Immature natural killer cell (primary cell): Measurements from ENCODE around the gene FBXO47. TPM values are rescaled to one million over a fixed set of nuclear protein-coding genes. Genes with fewer than 3 reads are reported as not detected.
A peak's percentile ranks its signal among the peaks of the same experiment; 100 is the strongest.
"Not testable (repeated sequence)": the region's sequence is repeated elsewhere in the genome, so short reads cannot be mapped to it uniquely, and the experiment has no call there.

Experiments used
- DNase-seq, 3 donors: peaks; one replicate each; pipeline ENCODE4 v3.0.0; 2022; ENCODE audit warnings: mixed read lengths in 1 of 3
- H3K27ac Mint-ChIP-seq, 6 donors: one replicate each; pipeline ENCODE4 v1.8.0; 2020; ENCODE audit warnings: mixed read lengths in 6 of 6, mild to moderate bottlenecking in 5 of 6, inconsistent platforms in 4 of 6, moderate library complexity in 3 of 6
- H3K27me3 Mint-ChIP-seq, 3 donors: one replicate each; pipeline ENCODE4 v1.8.0; 2020 to 2021; ENCODE audit warnings: low read depth in 3 of 3, mild to moderate bottlenecking in 3 of 3, mixed read lengths in 3 of 3, moderate library complexity in 3 of 3, inconsistent platforms in 1 of 3
- H3K36me3 Mint-ChIP-seq, 3 donors: one replicate each; pipeline ENCODE4 v1.8.0; 2020; ENCODE audit warnings: mixed read lengths in 3 of 3, inconsistent platforms in 2 of 3, mild to moderate bottlenecking in 2 of 3
- H3K4me1 Mint-ChIP-seq, 2 donors: one replicate each; pipeline ENCODE4 v1.8.0; 2020; ENCODE audit warnings: inconsistent platforms in 2 of 2, mild to moderate bottlenecking in 2 of 2, mixed read lengths in 2 of 2, moderate library complexity in 1 of 2
- H3K4me3 Mint-ChIP-seq, 5 donors: one replicate each; pipeline ENCODE4 v1.8.0; 2020; ENCODE audit warnings: mild to moderate bottlenecking in 5 of 5, mixed read lengths in 5 of 5, inconsistent platforms in 3 of 5, moderate library complexity in 3 of 5
- H3K9me3 Mint-ChIP-seq, 6 donors: one replicate each; pipeline ENCODE4 v1.8.0; 2020; ENCODE audit warnings: mild to moderate bottlenecking in 6 of 6, mixed read lengths in 6 of 6, inconsistent platforms in 4 of 6, moderate library complexity in 3 of 6
- polyA plus RNA-seq, 3 donors: library from polyadenylated mRNA; unstranded; fragments of 300-500 nt; fragmentation: Illumina TruSeq; gene quantifications; one replicate each; pipeline ENCODE4 v1.2.3, GENCODE V29; 2021

The FBXO47 gene
- polyA plus RNA-seq, 3 donors from 2014 or later: not detected

DNA sequence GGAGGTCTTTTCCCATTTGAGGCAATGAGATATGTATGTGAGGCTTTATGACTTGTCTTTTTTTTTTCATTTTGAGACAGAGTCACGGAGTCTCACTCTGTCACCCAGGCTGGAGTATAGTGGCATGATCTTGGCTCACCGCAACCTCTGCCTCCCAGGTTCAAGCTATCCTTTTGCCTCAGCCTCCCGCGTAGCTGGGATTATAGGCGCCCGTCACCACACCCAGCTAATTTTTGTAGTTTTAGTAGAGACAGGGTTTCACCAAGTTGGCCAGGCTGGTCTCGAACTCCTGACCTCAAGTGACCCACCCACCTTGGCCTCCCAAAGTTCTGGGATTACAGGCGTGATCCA, 55.5 kb downstream of the FBXO47 start:
- peak overlapping the region; percentile 85 to 91 (median 86) for H3K27ac Mint-ChIP-seq
- not testable (repeated sequence) for H3K27me3 Mint-ChIP-seq, H3K9me3 Mint-ChIP-seq, DNase-seq
- peak overlapping the region in 1 of 5 donors; percentile 0 for H3K4me3 Mint-ChIP-seq
- peaks cover 4 to 22% (median 14%) of the 10 kb centered on the region in 3 donors for H3K36me3 Mint-ChIP-seq
- peaks cover 86 to 87% of the 10 kb centered on the region in 2 donors for H3K4me1 Mint-ChIP-seq

DNA sequence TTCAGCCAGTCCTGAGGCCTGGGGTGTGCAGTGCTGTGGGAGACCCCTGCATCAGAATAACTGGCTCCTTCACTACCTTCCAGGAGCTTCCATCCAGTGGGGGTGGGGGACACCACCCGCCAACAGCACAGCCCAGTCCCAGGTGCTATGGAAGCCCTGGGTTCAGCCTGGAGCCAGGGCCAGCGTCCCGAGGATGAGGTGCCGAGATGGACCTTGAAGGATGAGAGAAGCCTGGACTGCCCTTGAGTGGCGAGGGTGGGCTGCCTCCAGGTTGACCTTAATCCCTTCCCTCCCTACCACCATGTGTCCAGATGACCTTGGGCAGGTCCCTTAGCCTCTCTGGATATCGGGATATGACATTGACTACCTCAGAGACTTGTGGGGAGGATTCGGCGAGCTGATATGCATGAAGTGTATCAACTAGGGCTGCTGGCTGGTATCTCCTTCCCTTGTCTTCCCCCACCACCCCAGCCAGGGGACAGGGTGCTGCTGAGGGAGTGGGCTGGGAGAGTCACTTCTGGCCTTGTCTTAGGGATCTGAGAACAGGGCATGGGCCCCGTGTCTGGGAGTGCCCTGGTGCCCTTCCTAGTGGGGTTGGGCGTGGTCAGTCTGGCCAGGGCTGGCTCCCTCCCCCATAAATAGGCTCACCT, 56.0 kb downstream of the FBXO47 start:
- no peak for DNase-seq
- Mint-ChIP-seq H3K36me3 (peaks cover 4 to 21% (median 14%) of the 10 kb centered on the region in 3 donors), H3K27ac (peak overlapping the region; percentile 45 to 91 (median 85)), H3K4me3 (no peak overlapping the region), H3K27me3 (peaks cover 0 to 6% (median 5%) of the 10 kb centered on the region in 3 donors), H3K4me1 (peaks cover 87 to 90% of the 10 kb centered on the region in 2 donors), H3K9me3 (no peaks in the 10 kb centered on the region)

DNA sequence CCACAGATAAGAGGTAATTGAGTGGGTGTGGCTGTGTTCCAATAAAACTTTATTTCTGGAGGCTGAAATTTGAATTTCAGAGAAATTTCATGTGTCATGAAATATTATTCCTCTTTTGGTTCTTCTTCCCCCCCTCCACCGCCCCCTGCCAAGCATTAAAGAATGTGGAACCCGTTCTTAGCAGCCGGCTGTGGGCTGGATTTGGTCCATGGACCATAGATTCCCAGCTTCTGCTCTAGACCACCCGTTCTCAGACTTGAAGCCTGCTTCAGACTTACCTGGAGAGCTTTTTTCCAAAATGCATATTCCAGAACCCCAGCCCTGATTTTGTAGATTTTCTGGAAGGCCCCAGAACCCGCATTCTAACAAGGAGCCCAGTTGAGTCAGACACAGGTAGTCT, 56.9 kb downstream of the FBXO47 start:
- DNase-seq: no peak
- peak overlapping the region; percentile 49 to 89 (median 78) for H3K27ac Mint-ChIP-seq

DNA sequence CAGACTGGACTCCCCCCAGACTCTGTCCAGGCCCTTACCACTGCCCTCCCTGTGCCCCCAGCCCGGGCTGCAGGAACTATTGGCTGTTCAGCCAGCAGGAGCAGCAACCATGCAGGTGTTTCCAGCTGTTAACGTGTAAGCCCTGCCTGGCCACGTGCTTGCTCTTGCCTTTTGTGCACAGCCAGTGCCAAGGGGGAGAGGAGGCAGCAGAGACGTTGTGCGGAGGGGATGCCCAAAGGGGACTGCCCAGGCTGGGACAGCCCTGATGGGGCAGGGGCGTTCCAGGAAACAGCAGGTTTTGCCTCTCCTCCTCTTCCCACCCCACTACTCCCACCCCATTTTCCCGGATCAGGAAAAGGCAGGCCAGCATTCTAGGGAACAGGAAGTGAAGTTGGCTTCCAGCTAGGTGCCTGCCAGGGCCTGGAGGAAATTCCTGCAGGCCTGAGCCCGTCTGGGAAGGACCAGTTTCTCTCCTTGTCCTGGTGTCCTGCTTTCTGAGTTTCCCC, 58.5 kb downstream of the FBXO47 start:
- peaks cover 82 to 92% of the 10 kb centered on the region in 2 donors for H3K4me1 Mint-ChIP-seq
- peaks cover 0 to 6% (median 3%) of the 10 kb centered on the region in 3 donors for H3K27me3 Mint-ChIP-seq
- peak overlapping the region; percentile 66 to 79 (median 72) for H3K27ac Mint-ChIP-seq
- peaks cover 0 to 11% (median 9%) of the 10 kb centered on the region in 3 donors for H3K36me3 Mint-ChIP-seq
- H3K4me3 Mint-ChIP-seq: peak overlapping the region in 1 of 5 donors; percentile 10
- no peaks in the 10 kb centered on the region for H3K9me3 Mint-ChIP-seq
- no peak for DNase-seq

More for the DNA sequence above, 56.9 kb downstream of the FBXO47 start:
- H3K4me3 Mint-ChIP-seq: peak overlapping the region in 1 of 5 donors; percentile 39
- peaks cover 0 to 13% (median 13%) of the 10 kb centered on the region in 3 donors for H3K36me3 Mint-ChIP-seq
- peaks cover 86 to 90% of the 10 kb centered on the region in 2 donors for H3K4me1 Mint-ChIP-seq
- no peaks in the 10 kb centered on the region for H3K9me3 Mint-ChIP-seq
- peaks cover 0 to 6% (median 6%) of the 10 kb centered on the region in 3 donors for H3K27me3 Mint-ChIP-seq

DNA sequence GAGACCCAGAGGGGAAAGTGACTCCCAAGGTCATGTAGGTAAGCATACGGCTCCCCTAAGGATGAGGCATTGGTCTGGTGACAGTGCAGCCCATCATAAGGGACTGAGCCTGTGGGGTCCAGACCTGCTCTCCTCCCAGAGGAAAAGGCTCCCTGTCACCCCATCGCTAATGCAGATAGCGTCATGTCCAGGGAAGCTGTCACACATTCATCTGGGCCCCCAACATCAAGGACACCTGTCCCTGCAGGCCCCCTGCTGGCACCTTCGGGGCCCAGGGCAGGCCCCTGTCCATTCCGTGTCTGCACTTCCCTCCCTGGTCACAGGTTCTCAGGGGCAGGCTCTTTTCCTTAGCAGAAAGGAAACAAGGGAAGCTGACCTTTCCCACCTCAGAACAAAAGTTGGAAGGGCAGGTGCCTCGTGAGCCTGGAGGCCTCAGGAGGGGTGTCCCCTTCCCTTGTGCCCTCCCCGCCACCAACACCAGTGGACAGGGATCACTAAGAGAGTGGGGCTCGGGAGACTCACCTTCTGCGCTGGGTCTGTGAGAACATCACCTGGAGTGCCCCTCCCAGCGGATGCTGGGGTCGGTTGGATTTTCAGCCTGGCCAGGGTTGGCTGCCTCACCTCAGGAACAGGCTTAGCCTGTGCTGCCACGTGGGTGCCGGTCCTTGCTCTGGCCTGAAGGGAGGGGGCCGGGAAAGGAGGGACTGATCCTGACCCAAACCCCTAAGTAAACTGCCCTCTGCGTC, 59.1 kb downstream of the FBXO47 start:
- Mint-ChIP-seq H3K9me3 (no peaks in the 10 kb centered on the region), H3K27me3 (peaks cover 0 to 6% (median 3%) of the 10 kb centered on the region in 3 donors), H3K27ac (peak overlapping the region; percentile 79 to 91 (median 84)), H3K4me1 (peaks cover 82 to 92% of the 10 kb centered on the region in 2 donors), H3K36me3 (peaks cover 0 to 14% (median 9%) of the 10 kb centered on the region in 3 donors), H3K4me3 (no peak overlapping the region)
- no peak for DNase-seq

DNA sequence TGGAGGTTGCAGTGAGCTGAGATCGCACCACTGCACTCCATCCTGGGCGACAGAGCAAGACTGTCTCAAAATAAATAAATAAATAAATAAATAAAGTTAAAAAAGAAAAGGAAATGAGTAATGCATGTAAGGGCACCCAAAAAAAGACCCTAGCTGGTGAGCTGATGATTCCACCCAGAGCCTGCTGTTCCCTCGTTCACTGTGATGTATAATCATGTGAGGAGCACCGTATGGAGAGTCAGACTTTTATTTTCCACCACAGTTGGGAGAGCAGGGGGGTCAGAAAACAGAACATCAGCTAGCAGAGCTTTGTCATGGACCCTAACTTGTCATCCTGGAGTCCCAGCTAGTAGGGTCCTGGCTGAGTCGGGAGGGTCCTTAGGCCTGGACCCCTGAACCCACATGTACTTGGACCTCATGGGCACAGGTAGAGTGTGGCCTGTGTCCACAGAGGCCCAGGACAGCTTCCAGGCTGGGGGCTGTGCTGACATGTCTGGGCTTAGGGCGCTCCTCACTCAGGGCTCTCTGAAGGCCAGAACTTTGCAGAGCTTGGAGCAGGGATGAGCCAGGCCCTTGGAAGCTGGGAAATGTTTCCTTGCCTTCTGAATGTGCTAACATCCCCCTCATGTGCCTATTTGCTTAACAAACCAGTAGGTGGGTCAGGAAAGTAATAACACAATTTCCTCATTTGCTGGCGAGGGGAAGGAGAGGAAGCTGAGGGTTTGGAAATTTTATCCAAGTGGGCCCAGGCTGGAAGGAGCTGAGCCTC, 60.6 kb downstream of the FBXO47 start:
- no peak for DNase-seq
- Mint-ChIP-seq H3K9me3 (no peaks in the 10 kb centered on the region), H3K4me3 (peak overlapping the region in 1 of 5 donors; percentile 36), H3K27ac (peak overlapping the region; percentile 79 to 91 (median 84)), H3K4me1 (peaks cover 81 to 90% of the 10 kb centered on the region in 2 donors), H3K27me3 (peaks cover 0 to 6% (median 3%) of the 10 kb centered on the region in 3 donors), H3K36me3 (peaks cover 0 to 14% (median 9%) of the 10 kb centered on the region in 3 donors)

DNA sequence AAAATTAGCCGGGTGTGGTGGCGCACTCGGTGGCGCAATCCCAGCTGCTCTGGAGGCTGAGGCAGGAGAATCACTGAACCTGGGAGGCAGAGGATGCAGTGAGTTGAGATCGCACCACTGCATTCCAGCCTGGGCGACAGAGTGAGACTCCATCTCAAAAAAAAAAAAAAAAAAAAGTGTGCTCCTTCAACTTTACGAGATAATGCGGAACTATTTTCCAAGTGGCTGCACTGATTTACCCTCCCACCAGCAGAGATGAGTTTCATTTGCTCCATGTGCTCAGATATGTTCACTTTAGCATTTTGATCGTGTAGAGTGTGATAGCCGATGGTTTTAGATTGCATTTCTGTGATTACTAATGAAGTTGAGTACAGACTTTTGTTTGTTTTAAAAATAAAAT, 61.8 kb downstream of the FBXO47 start:
- Mint-ChIP-seq H3K4me1 (peaks cover 86 to 94% of the 10 kb centered on the region in 2 donors), H3K36me3 (peaks cover 0 to 14% (median 9%) of the 10 kb centered on the region in 3 donors), H3K4me3 (peak overlapping the region in 1 of 5 donors; percentile 10), H3K27me3 (peaks cover 8 to 10% (median 10%) of the 10 kb centered on the region in 3 donors), H3K9me3 (no peaks in the 10 kb centered on the region), H3K27ac (peak overlapping the region; percentile 77 to 99 (median 80))
- DNase-seq: no peak

DNA sequence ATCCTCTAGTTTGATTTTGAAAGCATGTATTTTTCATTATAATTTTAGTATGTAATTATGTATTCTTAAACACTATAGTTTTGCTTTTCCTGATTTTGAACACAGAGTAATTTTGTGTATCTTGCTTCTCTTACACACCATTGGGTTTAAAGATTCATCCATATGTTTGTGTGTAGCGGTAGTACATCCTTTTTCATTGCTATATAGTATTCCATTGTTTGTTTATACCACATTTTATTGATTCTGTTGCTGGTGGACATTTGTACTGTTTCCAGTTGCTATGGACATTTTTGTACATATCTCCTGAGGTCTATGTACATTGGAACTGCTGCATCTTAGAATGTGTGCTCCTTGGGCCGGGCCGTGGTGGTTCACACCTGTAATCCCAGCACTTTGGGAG, 62.3 kb downstream of the FBXO47 start:
- no peak for DNase-seq
- peak overlapping the region; percentile 64 to 99 (median 78) for H3K27ac Mint-ChIP-seq
- H3K36me3 Mint-ChIP-seq: peaks cover 0 to 12% (median 9%) of the 10 kb centered on the region in 3 donors
- H3K9me3 Mint-ChIP-seq: no peaks in the 10 kb centered on the region
- peaks cover 83 to 92% of the 10 kb centered on the region in 2 donors for H3K4me1 Mint-ChIP-seq
- peaks cover 8 to 11% (median 10%) of the 10 kb centered on the region in 3 donors for H3K27me3 Mint-ChIP-seq
- H3K4me3 Mint-ChIP-seq: peak overlapping the region in 1 of 5 donors; percentile 14

DNA sequence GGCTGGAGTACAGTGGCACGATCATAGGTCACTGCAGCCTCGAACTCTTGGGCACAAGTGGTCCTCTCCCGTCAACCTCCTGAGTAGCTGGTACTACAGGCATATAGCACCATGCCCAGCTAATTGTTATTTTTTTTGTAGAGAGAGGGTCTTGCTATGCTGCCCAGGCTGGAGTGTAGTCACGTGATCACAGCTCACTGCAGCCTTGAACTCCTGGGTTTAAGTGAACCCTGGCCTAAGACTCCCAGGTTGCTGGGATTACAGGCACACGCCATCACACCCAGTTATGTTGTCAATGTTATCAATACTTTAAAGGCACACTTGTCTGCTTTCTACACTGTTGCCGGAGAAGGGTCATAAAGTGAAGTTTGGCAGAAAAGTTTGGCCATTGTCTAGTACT, 63.8 kb downstream of the FBXO47 start:
- H3K4me3 Mint-ChIP-seq: peak overlapping the region; percentile 44 to 74 (median 61)
- peaks cover 86 to 93% of the 10 kb centered on the region in 2 donors for H3K4me1 Mint-ChIP-seq
- peaks cover 7 to 16% (median 14%) of the 10 kb centered on the region in 3 donors for H3K36me3 Mint-ChIP-seq

DNA sequence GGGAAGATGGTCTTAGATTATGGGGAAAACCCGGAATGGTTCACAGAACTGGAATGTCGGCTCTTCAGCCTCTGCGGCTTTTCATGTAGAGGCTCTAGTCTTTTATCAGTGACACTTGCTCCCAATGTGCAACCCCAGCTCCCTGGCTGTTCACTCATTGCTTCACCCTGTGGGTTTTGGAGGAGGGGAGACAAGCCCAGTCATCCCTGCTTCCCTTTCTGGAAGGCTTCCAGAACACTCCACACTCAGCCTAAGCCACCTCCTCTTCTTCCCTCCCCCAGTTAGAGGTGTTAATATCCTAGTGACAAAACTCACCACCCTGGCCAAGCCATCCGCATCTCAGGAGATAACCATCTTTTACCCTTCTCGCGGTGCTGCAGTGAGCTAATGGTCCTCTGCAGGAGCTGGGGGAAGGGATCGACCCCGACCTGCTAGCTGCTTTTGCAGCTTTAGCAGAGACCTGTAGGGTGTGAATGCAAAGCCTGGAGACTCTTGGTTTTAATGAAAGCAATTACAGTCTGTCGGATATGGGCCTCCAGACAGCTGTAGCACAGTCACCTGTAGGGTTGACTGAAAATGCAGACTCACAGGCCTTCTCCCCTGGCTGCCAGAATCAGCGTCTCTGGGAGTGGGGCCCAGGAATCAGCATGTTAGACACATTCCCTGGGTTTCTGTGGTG, 66.1 kb downstream of the FBXO47 start:
- Mint-ChIP-seq H3K27ac (peak overlapping the region; percentile 94 to 99 (median 98)), H3K9me3 (no peaks in the 10 kb centered on the region), H3K27me3 (peaks cover 18 to 31% (median 28%) of the 10 kb centered on the region in 3 donors), H3K4me3 (peak overlapping the region; percentile 74 to 85 (median 82)), H3K4me1 (peaks cover 89 to 94% of the 10 kb centered on the region in 2 donors), H3K36me3 (peaks cover 9 to 15% (median 11%) of the 10 kb centered on the region in 3 donors)
- peak; percentile 86 to 88 (median 87) for DNase-seq

More for the DNA sequence above, 63.8 kb downstream of the FBXO47 start:
- Mint-ChIP-seq H3K27ac (peak overlapping the region; percentile 91 to 99 (median 98)), H3K27me3 (peaks cover 16 to 26% (median 21%) of the 10 kb centered on the region in 3 donors), H3K9me3 (no peaks in the 10 kb centered on the region)
- no peak for DNase-seq

DNA sequence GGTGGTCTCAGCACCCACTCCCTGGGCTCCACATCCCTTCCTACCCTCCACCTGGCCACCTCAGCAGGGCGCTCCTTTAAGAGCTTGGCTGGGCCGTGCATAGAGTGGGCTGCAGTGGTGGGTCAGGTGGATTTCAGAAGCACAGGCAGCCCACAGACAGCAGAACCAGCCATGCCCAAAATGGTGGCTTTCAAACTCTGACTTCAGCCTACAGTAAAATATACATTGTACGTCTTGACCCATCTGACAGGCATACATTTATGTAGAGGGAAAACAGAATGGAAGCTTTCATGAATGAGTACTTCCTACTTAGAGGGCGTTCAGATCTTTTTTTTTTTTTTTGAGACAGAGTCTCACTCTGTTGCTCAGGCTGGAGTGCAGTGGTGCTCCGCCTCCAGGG, 67.8 kb downstream of the FBXO47 start:
- H3K27me3 Mint-ChIP-seq: peaks cover 19 to 30% (median 28%) of the 10 kb centered on the region in 3 donors
- DNase-seq: no peak

DNA sequence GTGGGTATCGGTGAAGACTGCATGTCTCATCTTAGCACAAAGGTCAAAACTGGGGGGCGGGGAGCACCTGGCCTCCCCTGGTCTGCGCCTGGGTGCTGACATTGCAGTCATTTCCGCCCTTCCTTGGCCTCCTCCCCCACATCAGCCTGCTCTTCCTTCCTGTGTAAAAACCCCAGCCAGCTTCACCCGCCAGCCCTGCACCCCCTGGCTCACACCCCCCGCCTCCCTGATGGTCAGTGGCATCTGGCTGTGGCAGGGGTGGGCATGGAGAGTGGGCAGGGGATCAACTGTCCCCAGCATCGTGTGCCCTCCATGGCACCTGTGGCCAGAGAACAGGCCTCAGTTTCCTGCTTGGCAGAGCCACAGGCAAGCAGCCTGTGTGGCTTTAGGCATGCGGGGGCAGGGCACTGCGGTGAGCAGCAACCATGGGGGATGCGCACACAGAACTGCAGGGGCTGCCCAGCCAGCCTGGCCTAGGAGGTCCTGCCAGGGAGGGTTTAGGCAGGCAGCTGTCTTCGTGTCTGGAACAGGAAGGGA, 68.3 kb downstream of the FBXO47 start:
- Mint-ChIP-seq H3K4me1 (peaks cover 91 to 93% of the 10 kb centered on the region in 2 donors), H3K9me3 (no peaks in the 10 kb centered on the region), H3K27ac (peak overlapping the region; percentile 97 to 99 (median 98)), H3K36me3 (peaks cover 5 to 14% (median 11%) of the 10 kb centered on the region in 3 donors), H3K27me3 (peaks cover 22 to 30% (median 28%) of the 10 kb centered on the region in 3 donors), H3K4me3 (peak overlapping the region; percentile 76 to 91 (median 84))
- DNase-seq: peak; percentile 93 to 95 (median 94)

More for the DNA sequence above, 67.8 kb downstream of the FBXO47 start:
- Mint-ChIP-seq H3K27ac (peak overlapping the region; percentile 97 to 99 (median 98)), H3K9me3 (no peaks in the 10 kb centered on the region), H3K36me3 (peaks cover 5 to 14% (median 11%) of the 10 kb centered on the region in 3 donors), H3K4me1 (peaks cover 91 to 93% of the 10 kb centered on the region in 2 donors), H3K4me3 (peak overlapping the region; percentile 76 to 91 (median 84))
